ENCODE measurements around the gene RTN4RL1. TPM values are rescaled to one million over a fixed set of nuclear protein-coding genes. Genes with fewer than 3 reads are reported as not detected.

RTN4RL1 gene
- total and polyA plus RNA-seq, 2 donors = 1.3 to 4.5 TPM

- DNase-seq (ENCODE audit: extremely low spot score) = no peak
- Histone ChIP-seq H3K4me3 (ENCODE audit: low read depth, low read length) (no peak overlapping the region), H3K36me3 (ENCODE audit: insufficient read depth) (no peaks in the 10 kb centered on the region), H3K4me1 (ENCODE audit: insufficient read depth) (no peaks in the 10 kb centered on the region), H3K27ac (ENCODE audit: low read depth) (no peak overlapping the region)
- WGBS = 94% methylated on average over 28 of the region's 28 CpGs
Measured at GRCh38 chr17:1936766-1937165, 88.4 kb downstream of the RTN4RL1 start.

GRCh38 chr17:1934901-1935300, 90.2 kb downstream of the RTN4RL1 start:
- Histone ChIP-seq H3K27ac (ENCODE audit: low read depth) (no peak overlapping the region), H3K4me1 (ENCODE audit: insufficient read depth) (no peaks in the 10 kb centered on the region), H3K4me3 (ENCODE audit: low read depth, low read length) (no peak overlapping the region), H3K36me3 (ENCODE audit: insufficient read depth) (no peaks in the 10 kb centered on the region)
- no peak for DNase-seq (ENCODE audit: extremely low spot score)
- WGBS = 88% methylated on average over 17 of the region's 17 CpGs

- no peak overlapping the region for H3K27ac ChIP-seq (ENCODE audit: low read depth)
- H3K36me3 ChIP-seq (ENCODE audit: insufficient read depth) = no peaks in the 10 kb centered on the region
- H3K4me3 ChIP-seq (ENCODE audit: low read depth, low read length) = no peak overlapping the region
- DNase-seq (ENCODE audit: extremely low spot score) = no peak
- WGBS = 96% methylated on average over 27 of the region's 27 CpGs
- H3K4me1 ChIP-seq (ENCODE audit: insufficient read depth) = no peaks in the 10 kb centered on the region
Measured at GRCh38 chr17:1933875-1934715, 91.0 kb downstream of the RTN4RL1 start.

GRCh38 chr17:1931844-1932579, 93.1 kb downstream of the RTN4RL1 start:
- H3K36me3 ChIP-seq (ENCODE audit: insufficient read depth) = no peaks in the 10 kb centered on the region
- DNase-seq (ENCODE audit: extremely low spot score) = no peak
- H3K27ac ChIP-seq (ENCODE audit: low read depth) = no peak overlapping the region
- no peak overlapping the region for H3K4me3 ChIP-seq (ENCODE audit: low read depth, low read length)
- no peaks in the 10 kb centered on the region for H3K4me1 ChIP-seq (ENCODE audit: insufficient read depth)
- WGBS = 29% methylated on average over 27 of the region's 27 CpGs

- WGBS = 57% methylated on average over 8 of the region's 8 CpGs
- H3K4me3 ChIP-seq (ENCODE audit: low read depth, low read length) = no peak overlapping the region
- DNase-seq (ENCODE audit: extremely low spot score) = no peak
- no peaks in the 10 kb centered on the region for H3K36me3 ChIP-seq (ENCODE audit: insufficient read depth)
- no peak overlapping the region for H3K27ac ChIP-seq (ENCODE audit: low read depth)
- H3K4me1 ChIP-seq (ENCODE audit: insufficient read depth) = no peaks in the 10 kb centered on the region
Measured at GRCh38 chr17:1930337-1930645, 94.8 kb downstream of the RTN4RL1 start.

- no peaks in the 10 kb centered on the region for H3K36me3 ChIP-seq (ENCODE audit: insufficient read depth)
- 83% methylated on average over 12 of the region's 12 CpGs for WGBS
- no peak for DNase-seq (ENCODE audit: extremely low spot score)
Measured at GRCh38 chr17:1928976-1929375, 96.2 kb downstream of the RTN4RL1 start.

GRCh38 chr17:1920948-1921351, 104.2 kb downstream of the RTN4RL1 start:
- 86% methylated on average over 19 of the region's 19 CpGs for whole genome bisulfite sequencing
- no peak for DNase-seq (ENCODE audit: extremely low spot score)
- Histone ChIP-seq H3K27ac (ENCODE audit: low read depth) (no peak overlapping the region), H3K4me3 (ENCODE audit: low read depth, low read length) (no peak overlapping the region), H3K36me3 (ENCODE audit: insufficient read depth) (no peaks in the 10 kb centered on the region), H3K4me1 (ENCODE audit: insufficient read depth) (no peaks in the 10 kb centered on the region)

More at GRCh38 chr17:1928976-1929375, 96.2 kb downstream of the RTN4RL1 start:
- no peak overlapping the region for H3K4me3 ChIP-seq (ENCODE audit: low read depth, low read length)
- no peaks in the 10 kb centered on the region for H3K4me1 ChIP-seq (ENCODE audit: insufficient read depth)
- H3K27ac ChIP-seq (ENCODE audit: low read depth) = no peak overlapping the region

- no peaks in the 10 kb centered on the region for H3K36me3 ChIP-seq (ENCODE audit: insufficient read depth)
- H3K4me3 ChIP-seq (ENCODE audit: low read depth, low read length) = no peak overlapping the region
- DNase-seq (ENCODE audit: extremely low spot score) = no peak
- H3K27ac ChIP-seq (ENCODE audit: low read depth) = no peak overlapping the region
- no peaks in the 10 kb centered on the region for H3K4me1 ChIP-seq (ENCODE audit: insufficient read depth)
- 59% methylated on average over 13 of the region's 13 CpGs for WGBS
Measured at GRCh38 chr17:1919201-1919600, 105.9 kb downstream of the RTN4RL1 start.

- no peak overlapping the region for H3K27ac ChIP-seq (ENCODE audit: low read depth)
- H3K36me3 ChIP-seq (ENCODE audit: insufficient read depth) = no peaks in the 10 kb centered on the region
- DNase-seq (ENCODE audit: extremely low spot score) = no peak
Measured at GRCh38 chr17:1918346-1919162, 106.6 kb downstream of the RTN4RL1 start.

GRCh38 chr17:1916963-1917715, 108.0 kb downstream of the RTN4RL1 start:
- WGBS = 76% methylated on average over 29 of the region's 29 CpGs
- Histone ChIP-seq H3K36me3 (ENCODE audit: insufficient read depth) (no peaks in the 10 kb centered on the region), H3K4me3 (ENCODE audit: low read depth, low read length) (no peak overlapping the region), H3K4me1 (ENCODE audit: insufficient read depth) (no peaks in the 10 kb centered on the region), H3K27ac (ENCODE audit: low read depth) (no peak overlapping the region)
- no peak for DNase-seq (ENCODE audit: extremely low spot score)

More at GRCh38 chr17:1918346-1919162, 106.6 kb downstream of the RTN4RL1 start:
- Histone ChIP-seq H3K4me1 (ENCODE audit: insufficient read depth) (no peaks in the 10 kb centered on the region), H3K4me3 (ENCODE audit: low read depth, low read length) (no peak overlapping the region)
- WGBS = 91% methylated on average over 29 of the region's 29 CpGs

- 72% methylated on average over 14 of the region's 14 CpGs for WGBS
- DNase-seq (ENCODE audit: extremely low spot score) = no peak
Measured at GRCh38 chr17:1916316-1916715, 108.8 kb downstream of the RTN4RL1 start.

GRCh38 chr17:1915889-1916288, 109.2 kb downstream of the RTN4RL1 start:
- Histone ChIP-seq H3K36me3 (ENCODE audit: insufficient read depth) (no peaks in the 10 kb centered on the region), H3K27ac (ENCODE audit: low read depth) (no peak overlapping the region), H3K4me1 (ENCODE audit: insufficient read depth) (no peaks in the 10 kb centered on the region), H3K4me3 (ENCODE audit: low read depth, low read length) (no peak overlapping the region)
- DNase-seq (ENCODE audit: extremely low spot score) = no peak
- WGBS = 76% methylated on average over 12 of the region's 12 CpGs

More at GRCh38 chr17:1916316-1916715, 108.8 kb downstream of the RTN4RL1 start:
- no peak overlapping the region for H3K27ac ChIP-seq (ENCODE audit: low read depth)
- H3K4me1 ChIP-seq (ENCODE audit: insufficient read depth) = no peaks in the 10 kb centered on the region
- H3K4me3 ChIP-seq (ENCODE audit: low read depth, low read length) = no peak overlapping the region
- no peaks in the 10 kb centered on the region for H3K36me3 ChIP-seq (ENCODE audit: insufficient read depth)

- no peak for DNase-seq (ENCODE audit: extremely low spot score)
- WGBS = 43% methylated on average over 8 of the region's 8 CpGs
Measured at GRCh38 chr17:1914661-1915083, 110.5 kb downstream of the RTN4RL1 start.

More at GRCh38 chr17:1914661-1915083, 110.5 kb downstream of the RTN4RL1 start:
- no peaks in the 10 kb centered on the region for H3K36me3 ChIP-seq (ENCODE audit: insufficient read depth)
- H3K4me1 ChIP-seq (ENCODE audit: insufficient read depth) = no peaks in the 10 kb centered on the region
- H3K27ac ChIP-seq (ENCODE audit: low read depth) = no peak overlapping the region
- no peak overlapping the region for H3K4me3 ChIP-seq (ENCODE audit: low read depth, low read length)
